Colonic mucosa (tissue), 4 donors: Measurements from ENCODE around the gene CRB2. TPM values are rescaled to one million over a fixed set of nuclear protein-coding genes. Genes with fewer than 3 reads are reported as not detected.
"Not testable (repeated sequence)": the region's sequence is repeated elsewhere in the genome, so short reads cannot be mapped to it uniquely, and the experiment has no call there.

ENCODE experiments used
- DNase-seq: peaks from one replicate; pipeline ENCODE4 v3.0.0-alpha.2; 2020
- H3K27ac ChIP-seq: fragments of 200-600 bp; one replicate; pipeline ENCODE4 v1.8.0; 2021
- H3K27me3 ChIP-seq: fragments of 200-600 bp; one replicate; pipeline ENCODE4 v1.8.0; 2021
- H3K36me3 ChIP-seq: fragments of 200-600 bp; one replicate; pipeline ENCODE4 v1.8.0; 2021
- H3K4me1 ChIP-seq: fragments of 200-600 bp; one replicate; pipeline ENCODE4 v1.8.0; 2021; ENCODE audit warnings: mild to moderate bottlenecking
- H3K4me3 ChIP-seq: fragments of 200-600 bp; one replicate; pipeline ENCODE4 v1.8.0; 2021
- H3K9ac ChIP-seq, 2 donors: one replicate each; pipeline ENCODE4 v1.7.0; 2013; ENCODE audit warnings: control low read depth in 2 of 2, low read depth in 2 of 2, low read length in 2 of 2
- H3K9me3 ChIP-seq: fragments of 200-600 bp; one replicate; pipeline ENCODE4 v1.8.0; 2021
- intact Hi-C: fragments of 100-400 bp; cut with DNase I; formaldehyde crosslinking; loops from one replicate; pipeline ENCODE4 v1.14.1; 2022
- total RNA-seq, 2 donors: library from RNA; stranded (reverse); fragmentation: NEBNext Ultra II Directional in 1 of 2; extraction: Animal tissue kit (Norgen Biotek cat#: 25700) in 1 of 2; gene quantifications; one replicate each; pipeline ENCODE4 v1.2.1, GENCODE V29; 2021
- TF ChIP-seq, protein P1 (sequence below): fragments of 200-600 bp; IDR thresholded peaks from one replicate; pipeline ENCODE4 v1.8.0; 2022; ENCODE audit warnings: antibody characterized with exemption, mild to moderate bottlenecking
- donor health status: healthy.
- donor health status: DM: no; HTN: no; CAD: no.
- donor health status: DM: no; HTN: no; CAD: no.

The CRB2 gene
- total RNA-seq, 2 donors from 2014 or later, result 0.69 to 2.4 TPM

DNA sequence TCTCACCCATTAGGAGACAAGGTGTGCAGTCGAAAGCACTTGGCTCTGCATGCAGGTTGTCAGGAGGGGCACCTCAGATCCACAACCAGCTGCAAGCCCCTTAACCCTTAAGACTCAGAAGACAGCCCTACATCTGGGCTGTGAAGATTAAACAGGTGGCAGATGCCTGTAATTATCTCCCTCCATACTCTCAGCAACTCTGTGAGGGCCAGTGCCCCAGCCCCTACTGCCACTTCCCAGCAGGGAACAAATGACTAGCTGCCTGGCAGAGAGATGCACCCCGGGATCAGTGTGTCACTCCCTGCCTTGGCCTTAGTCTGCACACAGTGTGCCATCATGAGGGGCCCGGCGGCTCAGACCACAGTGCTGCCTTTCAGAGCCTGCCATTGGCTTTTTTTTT lies 42.0 kb downstream of the CRB2 start:
- Histone ChIP-seq H3K27me3 (no peaks in the 10 kb centered on the region), H3K27ac (no peak overlapping the region), H3K36me3 (no peaks in the 10 kb centered on the region), H3K9ac (no peak overlapping the region), H3K4me3 (no peak overlapping the region), H3K4me1 (no peaks in the 10 kb centered on the region), H3K9me3 (no peaks in the 10 kb centered on the region)
- TF ChIP-seq, protein P1, sequence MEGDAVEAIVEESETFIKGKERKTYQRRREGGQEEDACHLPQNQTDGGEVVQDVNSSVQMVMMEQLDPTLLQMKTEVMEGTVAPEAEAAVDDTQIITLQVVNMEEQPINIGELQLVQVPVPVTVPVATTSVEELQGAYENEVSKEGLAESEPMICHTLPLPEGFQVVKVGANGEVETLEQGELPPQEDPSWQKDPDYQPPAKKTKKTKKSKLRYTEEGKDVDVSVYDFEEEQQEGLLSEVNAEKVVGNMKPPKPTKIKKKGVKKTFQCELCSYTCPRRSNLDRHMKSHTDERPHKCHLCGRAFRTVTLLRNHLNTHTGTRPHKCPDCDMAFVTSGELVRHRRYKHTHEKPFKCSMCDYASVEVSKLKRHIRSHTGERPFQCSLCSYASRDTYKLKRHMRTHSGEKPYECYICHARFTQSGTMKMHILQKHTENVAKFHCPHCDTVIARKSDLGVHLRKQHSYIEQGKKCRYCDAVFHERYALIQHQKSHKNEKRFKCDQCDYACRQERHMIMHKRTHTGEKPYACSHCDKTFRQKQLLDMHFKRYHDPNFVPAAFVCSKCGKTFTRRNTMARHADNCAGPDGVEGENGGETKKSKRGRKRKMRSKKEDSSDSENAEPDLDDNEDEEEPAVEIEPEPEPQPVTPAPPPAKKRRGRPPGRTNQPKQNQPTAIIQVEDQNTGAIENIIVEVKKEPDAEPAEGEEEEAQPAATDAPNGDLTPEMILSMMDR, result no peak
- DNase-seq, result no peak
- intact Hi-C loops, result no loop called here

DNA sequence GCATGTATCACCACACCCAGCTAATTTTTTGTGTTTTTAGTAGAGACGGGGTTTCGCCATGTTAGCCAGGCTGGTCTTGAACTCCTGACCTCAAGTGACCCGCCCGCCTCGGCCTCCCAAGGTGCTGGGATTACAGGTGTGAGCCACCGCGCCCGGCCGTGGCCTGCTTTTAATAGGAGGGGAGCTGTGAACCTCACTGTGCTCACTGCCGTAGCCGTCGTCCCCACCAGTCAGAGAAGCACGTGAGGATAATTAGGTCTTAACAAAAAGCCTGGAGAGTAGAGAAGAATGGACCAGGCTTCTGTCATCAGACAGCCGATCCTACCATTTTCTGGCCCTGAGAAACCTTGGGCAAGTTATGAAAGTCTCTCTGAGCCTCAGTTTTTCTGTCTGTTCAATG lies 42.9 kb downstream of the CRB2 start:
- H3K9me3 ChIP-seq, H3K9ac ChIP-seq, intact Hi-C loops, H3K27me3 ChIP-seq, H3K4me3 ChIP-seq, H3K27ac ChIP-seq, H3K36me3 ChIP-seq, DNase-seq, H3K4me1 ChIP-seq: not testable (repeated sequence)

DNA sequence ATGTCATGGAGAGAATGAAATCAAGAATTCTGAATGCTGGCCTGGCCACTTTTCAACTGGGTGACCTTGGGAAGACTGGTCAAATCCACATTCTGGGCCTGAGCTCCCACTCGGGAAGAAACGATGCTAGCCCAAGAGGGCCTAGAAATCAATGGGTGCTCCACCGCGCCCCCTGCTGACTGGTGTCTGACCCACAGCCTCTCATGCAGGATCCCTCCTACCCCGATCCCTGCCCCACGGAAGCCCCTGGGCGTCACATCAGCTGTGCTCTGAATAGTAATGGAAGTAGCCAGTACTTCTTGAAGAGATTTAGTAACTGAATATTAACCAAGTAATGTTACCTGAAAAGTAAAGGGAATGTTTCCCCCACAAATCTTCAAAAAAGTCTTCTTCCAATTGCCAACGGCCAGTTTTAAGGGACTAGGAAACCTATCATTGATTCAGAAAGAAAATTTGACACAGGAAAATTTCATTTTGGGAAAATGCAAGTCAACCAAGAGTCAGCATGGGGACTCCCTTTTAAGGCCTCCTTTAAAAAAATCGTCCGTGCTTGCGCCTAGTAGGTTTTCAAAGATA lies 43.9 kb downstream of the CRB2 start:
- no peak overlapping the region for H3K4me3 ChIP-seq
- no peak overlapping the region for H3K9ac ChIP-seq
- no peak overlapping the region for H3K27ac ChIP-seq
- DNase-seq, result peak; percentile 38
- intact Hi-C loops, result loop anchor here (10.0 kb wide), 1 partner anchor 115 kb away; no protein-coding TSS in a partner anchor
- no peaks in the 10 kb centered on the region for H3K27me3 ChIP-seq
- H3K36me3 ChIP-seq, result no peaks in the 10 kb centered on the region
- no peaks in the 10 kb centered on the region for H3K4me1 ChIP-seq
- no peaks in the 10 kb centered on the region for H3K9me3 ChIP-seq
- TF ChIP-seq, protein P1, result peak; percentile 37

DNA sequence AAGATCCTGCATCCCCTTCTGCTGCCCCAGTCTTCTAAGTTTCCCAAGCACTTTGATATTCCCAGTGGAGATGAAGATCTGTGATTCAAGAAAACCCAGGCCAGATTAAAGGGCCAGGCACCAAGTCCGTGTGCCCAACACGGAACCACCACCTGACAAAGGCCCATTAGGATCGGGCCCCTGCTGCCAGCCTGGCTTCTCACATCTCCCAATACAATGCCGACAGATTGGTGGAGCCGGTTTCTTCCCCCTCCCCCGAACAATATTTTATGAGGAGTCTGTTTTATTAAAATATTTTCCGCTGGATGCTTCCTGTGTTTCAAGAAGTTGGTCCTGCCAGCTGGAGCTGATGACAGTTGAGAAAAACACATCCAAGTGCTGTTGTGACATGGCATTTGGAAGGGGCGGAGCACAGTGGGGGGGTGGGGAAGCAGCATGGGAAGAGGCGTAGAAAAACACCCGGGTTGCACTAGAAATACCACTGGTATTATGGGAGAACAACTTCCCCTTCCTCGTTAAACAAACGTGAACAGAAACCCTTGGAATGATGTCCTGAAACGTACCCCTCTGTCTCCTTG lies 45.0 kb downstream of the CRB2 start:
- Histone ChIP-seq H3K27me3 (no peaks in the 10 kb centered on the region), H3K36me3 (no peaks in the 10 kb centered on the region), H3K9me3 (no peaks in the 10 kb centered on the region), H3K9ac (no peak overlapping the region), H3K27ac (no peak overlapping the region), H3K4me3 (no peak overlapping the region), H3K4me1 (no peaks in the 10 kb centered on the region)
- TF ChIP-seq, protein P1, result no peak
- no peak for DNase-seq
- intact Hi-C loops, result loop anchor here (10.0 kb wide), 1 partner anchor 114 kb away; no protein-coding TSS in a partner anchor

DNA sequence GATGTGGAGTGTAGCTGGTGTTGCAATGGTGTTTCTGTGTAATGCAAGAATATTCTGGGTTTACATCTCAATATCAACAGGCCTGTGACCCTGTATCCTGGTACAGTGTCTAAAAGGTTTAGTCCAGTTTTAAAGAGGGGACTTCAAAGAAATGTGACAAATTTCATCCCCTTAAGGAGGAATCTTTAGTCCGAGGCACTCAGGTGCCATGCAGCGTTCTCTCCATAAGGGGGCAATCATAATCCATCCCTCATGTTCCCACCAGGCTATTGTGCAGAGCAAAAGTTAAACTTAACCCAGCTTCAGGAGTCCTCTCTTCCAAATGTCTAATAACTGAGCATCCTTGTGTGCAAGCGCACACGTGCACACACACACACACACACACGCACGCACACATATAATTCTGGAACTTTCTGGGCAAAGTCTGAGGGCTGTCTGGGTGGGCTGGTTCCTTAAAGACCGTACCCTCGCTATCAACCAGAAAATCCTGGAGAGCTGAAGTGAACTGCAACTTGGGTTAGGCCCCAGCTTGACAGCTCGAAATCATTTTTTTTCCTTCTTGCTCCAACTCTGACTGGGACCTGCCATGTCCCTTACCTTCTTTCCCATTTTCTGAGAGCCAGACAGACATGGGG lies 46.0 kb downstream of the CRB2 start:
- peak; percentile 50 for DNase-seq
- no peaks in the 10 kb centered on the region for H3K9me3 ChIP-seq
- no peak overlapping the region for H3K27ac ChIP-seq
- TF ChIP-seq, protein P1, result peak; percentile 63
- H3K4me3 ChIP-seq, result no peak overlapping the region
- no peaks in the 10 kb centered on the region for H3K27me3 ChIP-seq
- H3K36me3 ChIP-seq, result no peaks in the 10 kb centered on the region
- no peaks in the 10 kb centered on the region for H3K4me1 ChIP-seq
- intact Hi-C loops, result loop anchor here (10.0 kb wide), 1 partner anchor 113 kb away; no protein-coding TSS in a partner anchor
- H3K9ac ChIP-seq, result no peak overlapping the region

DNA sequence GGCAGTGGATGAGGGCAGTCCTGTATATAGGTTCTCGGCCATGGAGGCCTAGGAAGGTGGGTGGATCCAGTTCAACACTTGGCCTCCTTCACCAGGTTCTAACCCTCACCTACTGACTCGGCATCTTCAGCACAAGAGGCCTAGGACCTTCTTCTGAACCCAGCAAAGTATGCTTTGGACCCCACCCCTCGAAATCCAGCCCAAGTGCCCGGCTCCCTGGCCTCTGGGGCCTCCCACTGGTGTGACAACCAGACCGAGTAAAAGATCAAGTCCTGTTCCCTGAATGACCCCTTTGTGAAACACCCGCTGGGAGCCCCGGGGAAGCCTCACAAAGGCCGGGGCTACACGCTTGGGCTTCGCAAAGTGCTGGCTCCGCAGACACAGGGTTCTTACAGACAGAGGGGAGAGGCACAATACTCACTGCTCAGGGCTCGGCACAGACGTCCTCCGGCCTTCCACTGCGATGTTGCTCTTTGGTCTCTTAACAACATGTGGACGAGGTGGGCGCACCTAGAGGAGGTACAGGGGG lies 47.0 kb downstream of the CRB2 start:
- Histone ChIP-seq H3K27me3 (no peaks in the 10 kb centered on the region), H3K36me3 (no peaks in the 10 kb centered on the region), H3K9me3 (no peaks in the 10 kb centered on the region), H3K4me3 (no peak overlapping the region), H3K9ac (no peak overlapping the region), H3K4me1 (no peaks in the 10 kb centered on the region), H3K27ac (no peak overlapping the region)
- intact Hi-C loops, result loop anchor here (10.0 kb wide), 1 partner anchor 112 kb away; no protein-coding TSS in a partner anchor
- TF ChIP-seq, protein P1, result no peak
- DNase-seq, result no peak
